ENCODE measurements around the gene FARP1.
"Not testable (repeated sequence)": the region's sequence is repeated elsewhere in the genome, so short reads cannot be mapped to it uniquely, and the experiment has no call there.

The FARP1 gene

DNA sequence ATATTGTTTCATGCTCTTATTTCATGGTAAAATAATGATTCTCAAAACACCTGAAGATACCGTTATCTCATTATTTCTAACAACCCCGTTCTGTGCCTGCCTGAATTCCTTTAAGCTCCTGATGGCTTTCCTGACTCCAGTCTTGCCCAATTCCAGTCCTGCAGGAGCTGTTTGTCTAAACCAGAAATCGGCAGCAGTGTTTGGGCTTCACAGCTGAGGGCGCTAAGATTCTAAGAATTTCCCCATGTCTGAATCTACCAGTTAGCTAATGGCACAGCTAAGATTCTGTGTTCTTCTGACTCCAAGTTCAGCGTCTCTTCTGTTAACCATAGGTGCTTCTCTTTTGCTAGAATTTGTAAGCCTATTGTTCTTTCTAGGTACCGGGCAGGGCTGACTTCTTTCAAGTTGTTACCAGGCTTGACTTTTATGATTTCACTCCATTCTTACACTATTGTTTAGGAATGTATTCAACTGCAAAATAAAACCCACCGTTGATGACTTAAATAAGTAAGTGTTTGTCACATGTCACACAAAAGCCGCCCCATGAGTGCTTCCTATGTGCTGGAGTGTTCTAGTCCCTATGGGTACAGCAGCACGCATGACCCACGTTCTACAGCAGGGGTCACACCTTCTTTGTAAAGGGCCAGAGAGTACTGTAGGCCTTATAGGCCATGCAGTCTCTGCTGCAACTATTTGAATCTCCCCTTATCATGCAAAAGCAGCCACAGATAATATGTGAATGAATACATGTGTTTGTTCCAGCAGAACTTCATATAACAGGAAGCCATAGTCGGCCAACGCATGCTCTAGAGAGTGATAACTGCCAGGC lies 202.4 kb downstream of the FARP1 start:
- DNase-seq, result no peak

GRCh38 chr13:98346904-98347636 lies 204.2 kb downstream of the FARP1 start:
- DNase-seq, result no peak

- DNase-seq, result no peak
Measured at GRCh38 chr13:98347756-98348155, 204.9 kb downstream of the FARP1 start.

- no peak for DNase-seq
Measured at GRCh38 chr13:98348466-98349200, 205.7 kb downstream of the FARP1 start.

GRCh38 chr13:98349731-98350305 lies 206.9 kb downstream of the FARP1 start:
- DNase-seq, result no peak

GRCh38 chr13:98350746-98351330 lies 207.9 kb downstream of the FARP1 start:
- no peak for DNase-seq

DNA sequence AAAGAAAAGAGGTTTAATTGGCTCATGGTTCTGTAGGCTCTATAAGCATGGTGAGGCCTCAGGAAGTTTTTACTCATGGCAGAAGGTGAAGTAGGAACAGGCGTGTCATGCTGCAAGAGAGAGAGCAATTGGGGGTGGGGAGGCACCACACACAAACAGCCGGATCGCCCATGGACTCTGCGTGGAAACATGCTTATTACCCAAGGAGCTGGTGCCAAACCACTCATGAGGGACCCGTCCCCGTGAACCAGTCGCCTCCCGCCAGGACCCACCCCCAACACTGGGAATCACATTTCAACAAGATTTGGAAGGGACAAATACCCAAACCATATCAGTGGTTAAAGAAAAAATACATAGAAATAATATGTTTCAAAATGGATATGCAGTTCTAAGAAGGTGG lies 208.7 kb downstream of the FARP1 start:
- no peak for DNase-seq

- DNase-seq, result no peak
Measured at GRCh38 chr13:98352226-98352625, 209.3 kb downstream of the FARP1 start.

DNA sequence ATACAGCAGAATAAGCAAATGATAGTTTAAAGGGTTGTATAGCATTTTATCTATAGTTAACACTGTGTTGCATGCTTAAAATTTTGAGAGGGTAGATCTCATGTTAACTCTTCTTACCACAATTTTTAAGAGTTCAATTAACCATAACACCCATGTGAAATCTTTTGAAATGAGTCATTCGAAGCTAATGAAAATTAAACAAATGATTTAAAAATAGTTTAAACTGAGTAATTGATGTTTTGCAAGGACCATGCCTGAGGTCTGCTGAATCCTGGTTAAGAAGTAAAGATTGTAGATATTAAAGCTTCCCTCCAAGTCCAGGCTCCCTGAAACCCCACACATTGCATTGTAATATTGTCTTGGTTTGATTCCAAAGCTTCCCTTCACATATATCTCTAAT lies 210.9 kb downstream of the FARP1 start:
- peak; percentile 16 for DNase-seq

DNA sequence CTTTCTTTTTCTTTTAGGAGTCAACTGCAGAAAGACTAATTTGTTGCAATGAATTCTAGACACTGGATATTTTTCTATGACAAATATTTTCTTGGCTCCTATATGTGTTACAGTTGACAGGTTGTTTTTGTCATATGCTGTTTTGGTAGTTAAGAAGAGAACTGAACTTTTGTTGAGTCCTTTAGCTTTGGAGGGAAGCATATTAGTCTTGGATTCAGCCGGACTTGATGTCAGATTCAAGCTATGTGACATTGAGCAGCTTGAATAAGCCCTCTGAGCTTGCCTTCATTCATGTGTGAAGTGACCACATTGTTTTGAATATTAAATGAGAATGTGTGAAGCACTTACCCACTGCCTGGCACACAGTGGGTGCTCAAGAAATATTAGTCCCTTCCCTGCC lies 216.0 kb downstream of the FARP1 start:
- DNase-seq, result no peak

DNA sequence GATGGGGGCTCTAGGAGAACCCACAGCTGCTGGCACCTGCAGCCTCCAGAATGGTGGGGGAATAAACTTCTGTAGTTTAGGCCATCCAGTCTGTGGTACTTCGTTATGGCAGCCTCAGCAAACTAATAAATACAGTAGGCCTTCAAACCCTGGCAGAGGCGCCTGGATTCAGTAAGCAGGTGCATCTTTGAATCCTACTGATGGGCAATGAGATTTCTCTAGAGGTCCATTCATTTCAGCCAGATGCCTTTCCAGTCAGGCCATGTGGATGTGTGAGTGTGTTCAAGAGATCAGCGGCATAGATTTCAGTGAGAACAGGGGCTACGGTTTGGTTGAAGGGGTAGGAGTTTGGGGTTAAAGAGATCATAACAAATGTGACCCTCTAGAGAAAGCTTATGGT lies 217.7 kb downstream of the FARP1 start:
- no peak for DNase-seq

DNA sequence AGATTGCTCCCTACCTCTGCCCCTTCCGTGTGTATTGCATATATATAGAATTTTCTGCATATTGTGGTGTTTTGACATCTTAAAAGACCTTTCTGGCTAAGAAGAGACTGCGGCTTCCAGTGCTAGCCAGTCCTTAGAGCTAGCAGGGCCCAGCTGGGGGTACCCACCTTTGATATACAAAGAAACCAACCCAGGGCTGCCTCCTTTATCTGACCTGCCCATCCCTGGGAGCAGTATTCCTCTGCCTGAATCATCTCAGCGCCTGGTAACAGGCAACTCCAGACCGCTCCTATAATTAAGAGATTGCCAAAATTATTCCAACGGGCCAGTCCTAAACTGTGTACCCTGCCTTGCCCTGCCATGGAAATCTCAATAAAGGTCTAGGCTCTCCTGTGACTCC lies 220.4 kb downstream of the FARP1 start:
- no peak for DNase-seq

GRCh38 chr13:98364179-98364578 lies 221.3 kb downstream of the FARP1 start:
- no peak for DNase-seq

DNA sequence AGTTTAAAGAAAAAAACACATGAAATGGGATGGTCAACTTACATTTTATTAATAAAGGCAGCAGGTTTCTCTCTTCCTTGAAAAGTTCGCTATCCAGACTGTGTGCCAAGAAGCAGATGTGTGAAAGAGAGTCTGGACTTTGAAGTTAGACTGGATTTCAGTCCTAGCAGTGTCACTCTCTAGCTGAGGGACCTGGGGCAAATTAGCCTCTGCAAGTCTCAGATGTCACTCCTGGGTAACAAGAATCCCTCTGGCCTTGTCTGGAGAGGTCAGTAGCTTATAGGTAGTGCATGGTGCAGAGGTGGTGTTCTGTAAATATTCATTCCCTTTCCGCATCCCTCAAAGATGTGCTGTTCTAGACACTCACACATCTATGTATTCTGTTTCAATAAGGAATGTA lies 221.8 kb downstream of the FARP1 start:
- no peak for DNase-seq

GRCh38 chr13:98365302-98365701 lies 222.4 kb downstream of the FARP1 start:
- no peak for DNase-seq

- DNase-seq, result no peak
Measured at GRCh38 chr13:98366010-98366409, 223.1 kb downstream of the FARP1 start.

- no peak for DNase-seq
Measured at GRCh38 chr13:98366443-98366842, 223.5 kb downstream of the FARP1 start.

DNA sequence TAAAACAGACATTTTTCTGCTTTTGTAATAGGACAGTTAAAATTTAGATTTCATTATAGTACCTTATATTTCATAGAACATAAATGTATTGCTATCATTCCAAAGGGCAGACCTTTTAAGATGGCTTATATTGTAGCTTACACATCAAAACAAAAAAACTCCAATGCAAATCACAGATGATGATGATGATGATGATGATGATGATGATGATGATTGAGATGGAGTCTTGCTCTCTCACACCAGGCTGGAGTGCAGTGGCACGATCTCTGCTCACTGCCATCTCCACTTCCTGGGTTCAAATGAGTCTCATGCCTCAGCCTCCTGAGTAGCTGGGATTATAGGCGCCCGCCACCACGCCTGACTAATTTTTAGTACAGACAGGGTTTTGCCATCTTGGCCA lies 224.1 kb downstream of the FARP1 start:
- DNase-seq, result no peak

- peak; percentile 43 for DNase-seq
Measured at GRCh38 chr13:98368019-98368418, 225.1 kb downstream of the FARP1 start.

GRCh38 chr13:98369520-98369919 lies 226.6 kb downstream of the FARP1 start:
- DNase-seq, result not testable (repeated sequence)

DNA sequence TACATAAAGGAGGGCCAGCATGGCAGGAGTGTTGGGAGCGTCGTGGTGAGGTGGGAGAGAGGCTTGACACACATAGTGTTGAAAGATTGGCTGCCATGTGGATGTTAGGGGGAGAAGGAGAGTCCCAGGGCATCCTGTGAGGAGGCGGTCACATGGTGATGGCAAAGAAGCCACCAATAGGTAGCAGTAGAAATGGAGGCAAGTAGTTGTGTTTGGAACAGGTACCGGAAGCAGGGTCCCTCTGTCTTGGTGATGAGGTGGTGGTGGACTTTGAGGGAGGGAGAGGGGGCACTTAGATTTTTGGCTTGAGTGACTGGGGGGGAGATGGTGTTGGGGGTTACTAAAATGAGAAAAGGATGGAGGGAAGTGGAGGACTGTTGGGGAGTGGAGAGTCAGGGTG lies 227.4 kb downstream of the FARP1 start:
- no peak for DNase-seq

DNA sequence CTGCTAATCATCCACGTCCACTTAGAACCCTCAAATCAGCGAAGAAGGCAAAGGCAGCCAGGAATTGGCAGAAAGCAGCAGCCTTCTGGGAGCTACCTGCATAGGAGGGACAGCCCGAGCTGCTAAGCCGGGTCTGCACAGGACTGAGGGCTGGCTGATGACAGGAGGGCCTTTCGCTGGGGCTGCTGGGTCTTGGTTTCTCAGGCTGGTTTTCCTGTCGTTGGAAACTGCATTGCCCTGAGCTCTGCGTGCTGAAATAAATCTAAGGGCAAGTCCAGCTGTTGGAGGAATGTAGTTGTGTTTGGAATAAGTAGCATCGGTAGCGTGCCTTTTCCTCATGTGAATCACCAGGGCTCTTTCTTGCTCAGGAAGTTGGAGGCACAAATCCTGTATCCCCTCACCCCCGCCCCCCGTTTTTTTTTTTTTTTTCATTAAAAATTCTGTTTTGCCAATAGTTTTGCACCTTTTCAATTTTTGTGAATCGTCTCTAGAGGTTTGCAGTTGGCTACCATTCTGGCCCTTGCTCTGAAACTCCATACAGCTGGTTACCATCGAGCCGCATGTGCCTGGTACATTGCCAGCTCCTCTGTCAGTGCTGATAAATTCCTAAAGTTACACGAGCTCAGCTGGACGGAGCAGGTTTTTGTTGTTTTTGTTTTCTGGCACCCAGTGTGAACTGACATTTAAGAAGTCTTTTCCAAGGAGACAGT lies 228.1 kb downstream of the FARP1 start:
- DNase-seq, result no peak
